Right atrium auricular region (tissue), 2 donors: ENCODE results near the gene RAB6B. TPM values are rescaled to one million over a fixed set of nuclear protein-coding genes. Genes with fewer than 3 reads are reported as not detected.
A peak's percentile ranks its signal among the peaks of the same experiment; 100 is the strongest.

Experiments used
- DNase-seq: peaks from one replicate; pipeline ENCODE4 v3.0.0-alpha.2; 2019; ENCODE audit warnings: low spot score
- H3K27ac ChIP-seq, 2 donors: fragments of 200-600 bp; sonication (generic); 1 replicate in 1 of 2; 2 replicates in 1 of 2; pipeline ENCODE4 v1.5.1; 2016 to 2019
- H3K27me3 ChIP-seq, 2 donors: fragments of 200-600 bp; sonication (generic); one replicate each; pipeline versions ENCODE4 v1.5.1 to v1.6.0; 2017 to 2019
- H3K36me3 ChIP-seq: fragments of 200-600 bp; sonication (generic); one replicate; pipeline ENCODE4 v1.5.1; 2016
- H3K4me1 ChIP-seq, 2 donors: fragments of 200-600 bp; sonication (generic); one replicate each; pipeline versions ENCODE4 v1.5.1 to v1.6.0; 2017 to 2019
- H3K4me3 ChIP-seq, 2 donors: fragments of 200-600 bp; sonication (generic); 1 replicate in 1 of 2; 2 replicates in 1 of 2; pipeline ENCODE4 v1.5.1; 2017 to 2019; ENCODE audit warnings: mild to moderate bottlenecking in 1 of 2, moderate library complexity in 1 of 2
- H3K9me3 ChIP-seq, 2 donors: fragments of 200-600 bp; sonication (generic); one replicate each; pipeline ENCODE4 v1.5.1; 2019
- CTCF ChIP-seq, 2 donors: fragments of 200-600 bp; sonication (generic); IDR thresholded peaks; one replicate each; pipeline ENCODE4 v1.5.1; 2019; ENCODE audit warnings: antibody characterized with exemption in 2 of 2
- total RNA-seq, 2 donors: library from RNA; depleted of rRNA; stranded (reverse); fragments of >200 nt; gene quantifications; one replicate each; pipeline ENCODE4 v1.1.0, GENCODE V29; 2016

RAB6B gene
- total RNA-seq, 2 donors from 2014 or later, result 9.5 to 11.5 TPM

GRCh38 chr3:133850034-133850433 lies 45.6 kb downstream of the RAB6B start:
- no peak for TF ChIP-seq CTCF (IDR thresholded peaks at IDR 0.05)
- Histone ChIP-seq H3K4me1 (peaks cover 0 to 19% of the 10 kb centered on the region in 2 donors), H3K9me3 (no peaks in the 10 kb centered on the region), H3K4me3 (no peak overlapping the region), H3K27ac (no peak overlapping the region), H3K27me3 (no peaks in the 10 kb centered on the region), H3K36me3 (no peaks in the 10 kb centered on the region)
- no peak for DNase-seq

GRCh38 chr3:133849346-133849745 lies 46.3 kb downstream of the RAB6B start:
- no peak for TF ChIP-seq CTCF (IDR thresholded peaks at IDR 0.05)
- H3K9me3 ChIP-seq, result no peaks in the 10 kb centered on the region
- DNase-seq, result no peak
- peaks cover 0 to 14% of the 10 kb centered on the region in 2 donors for H3K4me1 ChIP-seq
- H3K27ac ChIP-seq, result no peak overlapping the region
- no peak overlapping the region for H3K4me3 ChIP-seq
- no peaks in the 10 kb centered on the region for H3K27me3 ChIP-seq
- H3K36me3 ChIP-seq, result no peaks in the 10 kb centered on the region

GRCh38 chr3:133845127-133845526 lies 50.6 kb downstream of the RAB6B start:
- peaks cover 0 to 8% of the 10 kb centered on the region in 2 donors for H3K4me1 ChIP-seq
- H3K27me3 ChIP-seq, result no peaks in the 10 kb centered on the region
- no peaks in the 10 kb centered on the region for H3K9me3 ChIP-seq
- TF ChIP-seq CTCF (IDR thresholded peaks at IDR 0.05), result no peak
- DNase-seq, result no peak
- H3K27ac ChIP-seq, result no peak overlapping the region
- no peak overlapping the region for H3K4me3 ChIP-seq
- no peaks in the 10 kb centered on the region for H3K36me3 ChIP-seq

GRCh38 chr3:133843634-133844033 lies 52.0 kb downstream of the RAB6B start:
- no peak for DNase-seq
- no peaks in the 10 kb centered on the region for H3K9me3 ChIP-seq
- H3K27ac ChIP-seq, result peak overlapping the region in 1 of 2 donors; percentile 35
- H3K36me3 ChIP-seq, result no peaks in the 10 kb centered on the region
- TF ChIP-seq CTCF (IDR thresholded peaks at IDR 0.05), result no peak
- no peak overlapping the region for H3K4me3 ChIP-seq
- no peaks in the 10 kb centered on the region for H3K27me3 ChIP-seq
- H3K4me1 ChIP-seq, result peaks cover 0 to 8% of the 10 kb centered on the region in 2 donors

- no peak for DNase-seq
- TF ChIP-seq CTCF (IDR thresholded peaks at IDR 0.05), result no peak
- no peak overlapping the region for H3K4me3 ChIP-seq
- no peak overlapping the region for H3K27ac ChIP-seq
- H3K27me3 ChIP-seq, result no peaks in the 10 kb centered on the region
- H3K9me3 ChIP-seq, result no peaks in the 10 kb centered on the region
- no peaks in the 10 kb centered on the region for H3K36me3 ChIP-seq
- peaks cover 0 to 8% of the 10 kb centered on the region in 2 donors for H3K4me1 ChIP-seq
Observed at GRCh38 chr3:133842158-133842557, 53.5 kb downstream of the RAB6B start.

GRCh38 chr3:133841196-133841595 lies 54.5 kb downstream of the RAB6B start:
- H3K36me3 ChIP-seq, result no peaks in the 10 kb centered on the region
- H3K4me3 ChIP-seq, result no peak overlapping the region
- H3K9me3 ChIP-seq, result no peaks in the 10 kb centered on the region
- TF ChIP-seq CTCF (IDR thresholded peaks at IDR 0.05), result no peak
- DNase-seq, result no peak
- H3K27me3 ChIP-seq, result no peaks in the 10 kb centered on the region
- no peak overlapping the region for H3K27ac ChIP-seq
- H3K4me1 ChIP-seq, result peaks cover 0 to 8% of the 10 kb centered on the region in 2 donors
